HG03342 (cell line): ENCODE measurements around the gene MDN1.
"Not testable (repeated sequence)": the region's sequence is repeated elsewhere in the genome, so short reads cannot be mapped to it uniquely, and the experiment has no call there.

ENCODE experiments used
- ATAC-seq: cut with Tn5 transposase; IDR thresholded peaks from one replicate; pipeline ENCODE4 v1.9.1; 2021; ENCODE audit warnings: mild to moderate bottlenecking, moderate library complexity; ENCODE audit not compliant: unreplicated experiment

MDN1 gene

GRCh38 chr6:89817481-89817880 is 2.1 kb downstream of the MDN1 start:
- no peak for ATAC-seq

- ATAC-seq, result not testable (repeated sequence)
Measured at GRCh38 chr6:89813422-89813821, 6.2 kb downstream of the MDN1 start.

GRCh38 chr6:89807581-89807980 is 12.0 kb downstream of the MDN1 start:
- ATAC-seq, result no peak

GRCh38 chr6:89805814-89806371 is 13.7 kb downstream of the MDN1 start:
- no peak for ATAC-seq

DNA sequence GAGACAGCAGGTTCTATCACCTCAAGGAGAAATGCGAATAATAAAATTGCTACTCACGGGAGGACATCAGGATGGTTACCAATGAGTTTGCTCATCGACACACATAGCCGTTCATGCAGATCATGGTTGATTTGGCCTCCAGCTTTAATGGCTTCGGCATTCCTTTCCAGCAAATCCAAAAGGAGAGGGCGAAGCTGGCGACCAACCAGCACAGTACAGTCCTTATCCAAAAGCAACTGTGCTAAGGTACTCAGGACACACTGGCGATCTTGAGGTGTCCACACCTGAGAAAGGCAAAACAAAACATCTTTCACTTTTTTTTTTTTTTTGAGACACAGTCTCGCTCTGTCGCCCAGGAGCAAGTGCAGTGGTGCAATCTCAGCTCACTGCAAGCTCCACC is 16.3 kb downstream of the MDN1 start:
- no peak for ATAC-seq

DNA sequence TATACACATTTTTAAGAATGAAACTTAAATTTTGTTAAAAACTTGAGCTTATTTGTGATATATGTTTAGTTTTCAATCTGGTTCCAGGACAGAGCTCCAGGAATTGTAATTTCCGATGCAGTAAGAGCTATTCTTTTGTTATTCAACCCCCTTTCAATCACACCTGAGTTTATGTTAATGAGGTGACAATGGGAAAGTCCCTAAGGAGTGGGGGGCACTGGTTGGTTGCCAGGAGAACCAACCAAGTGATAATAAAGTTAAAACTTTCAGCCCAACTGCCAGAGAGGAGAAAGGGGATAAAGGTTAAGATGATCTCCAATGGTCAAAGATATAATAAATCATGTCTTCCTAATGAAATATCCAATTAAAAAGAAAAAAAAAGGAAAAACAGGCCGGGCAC is 19.8 kb downstream of the MDN1 start:
- no peak for ATAC-seq

DNA sequence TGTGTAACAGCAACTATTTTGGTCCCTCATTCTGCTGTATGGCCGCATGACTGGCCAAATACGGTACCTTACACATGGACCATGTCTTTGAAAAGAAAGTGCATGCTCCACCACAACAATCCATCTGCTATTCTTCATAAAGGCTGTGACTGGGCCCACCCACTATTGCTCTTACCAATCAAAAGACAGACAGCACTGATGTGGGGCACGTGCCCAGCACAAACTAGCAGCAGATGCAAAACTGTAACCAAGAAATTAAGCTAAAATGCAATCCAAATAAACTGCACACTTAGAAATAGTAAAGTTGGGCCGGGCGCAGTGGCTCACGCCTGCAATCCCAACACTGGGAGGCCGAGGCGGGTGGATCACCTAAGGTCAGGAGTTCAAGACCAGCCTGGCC is 20.5 kb downstream of the MDN1 start:
- ATAC-seq, result no peak

DNA sequence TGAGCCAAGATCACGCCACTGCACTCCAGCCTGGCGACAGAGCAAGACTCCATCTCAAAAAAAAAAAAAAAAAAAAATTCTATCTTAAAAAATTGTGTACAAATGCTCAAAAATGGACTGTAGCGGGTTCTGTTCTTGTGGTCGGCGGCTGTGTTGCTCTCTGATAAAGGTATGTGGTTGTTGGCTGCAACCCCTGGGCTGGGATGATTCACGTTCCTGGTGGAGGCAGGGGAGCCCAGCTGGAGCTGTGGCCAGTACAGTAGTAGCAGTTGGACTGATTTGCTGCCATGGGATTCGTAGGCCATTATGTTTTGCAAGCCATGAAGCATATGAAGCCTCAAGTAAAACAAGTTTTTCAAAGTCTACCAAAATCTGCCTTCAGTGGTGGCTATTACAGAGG is 22.3 kb downstream of the MDN1 start:
- no peak for ATAC-seq

GRCh38 chr6:89794324-89794723 is 25.3 kb downstream of the MDN1 start:
- ATAC-seq, result no peak

- ATAC-seq, result no peak
Measured at GRCh38 chr6:89793586-89793985, 26.0 kb downstream of the MDN1 start.

DNA sequence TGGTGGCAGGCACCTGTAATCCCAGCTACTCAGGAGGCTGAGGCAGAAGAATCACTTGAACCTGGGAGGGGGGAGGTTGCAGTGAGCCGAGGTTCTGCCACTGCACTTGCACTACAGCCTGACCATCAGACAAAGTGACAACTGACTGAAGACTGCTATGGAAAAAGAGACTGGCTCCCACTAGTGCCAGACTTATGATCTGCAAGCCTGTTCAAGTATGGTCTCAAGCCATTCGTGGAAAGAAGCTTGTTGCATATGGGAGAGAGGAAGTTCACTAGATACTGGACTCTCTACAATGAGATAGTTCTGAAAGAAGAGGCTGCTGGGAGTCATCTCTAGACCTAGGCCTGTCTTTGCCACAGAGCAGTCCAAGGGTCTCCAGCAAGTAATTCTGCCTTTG is 26.7 kb downstream of the MDN1 start:
- ATAC-seq, result peak; percentile 86

DNA sequence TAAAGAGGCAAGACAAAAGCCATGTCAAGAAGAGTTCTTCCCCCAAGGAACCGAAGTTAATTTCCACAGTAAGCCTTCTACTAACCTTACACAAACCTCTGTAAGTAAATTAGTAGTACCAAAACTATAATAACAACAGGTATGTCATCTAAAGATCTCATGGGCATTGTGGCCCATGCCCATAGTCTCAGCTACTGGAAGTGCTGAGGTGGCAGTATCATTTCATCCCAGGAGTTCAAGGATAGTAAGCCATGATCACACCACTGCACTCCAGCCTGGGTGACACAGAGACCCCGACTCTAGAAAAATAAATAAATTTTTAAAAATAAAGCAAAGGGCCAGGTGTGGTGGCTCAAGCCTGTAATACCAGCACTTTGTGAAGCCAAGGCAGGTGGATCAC is 29.2 kb downstream of the MDN1 start:
- ATAC-seq, result no peak

DNA sequence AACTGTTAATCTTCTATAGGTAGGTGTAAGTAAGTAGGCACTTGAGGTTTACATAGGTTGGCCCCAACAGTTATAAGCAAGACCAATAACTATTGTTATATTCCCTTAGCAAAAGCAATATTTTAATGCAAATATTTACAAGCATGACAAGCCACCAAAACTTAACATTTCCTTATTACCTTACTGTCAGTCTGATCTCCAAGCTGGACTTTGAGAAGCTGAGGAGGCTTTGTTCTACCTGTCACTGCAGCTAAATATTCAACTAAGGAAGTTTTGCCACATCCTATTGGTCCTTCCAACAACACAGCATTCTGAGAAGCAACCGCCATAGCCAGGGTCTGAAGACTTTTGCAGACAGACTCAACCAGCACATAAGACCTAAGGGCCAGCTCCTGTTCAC is 29.6 kb downstream of the MDN1 start:
- ATAC-seq, result no peak

DNA sequence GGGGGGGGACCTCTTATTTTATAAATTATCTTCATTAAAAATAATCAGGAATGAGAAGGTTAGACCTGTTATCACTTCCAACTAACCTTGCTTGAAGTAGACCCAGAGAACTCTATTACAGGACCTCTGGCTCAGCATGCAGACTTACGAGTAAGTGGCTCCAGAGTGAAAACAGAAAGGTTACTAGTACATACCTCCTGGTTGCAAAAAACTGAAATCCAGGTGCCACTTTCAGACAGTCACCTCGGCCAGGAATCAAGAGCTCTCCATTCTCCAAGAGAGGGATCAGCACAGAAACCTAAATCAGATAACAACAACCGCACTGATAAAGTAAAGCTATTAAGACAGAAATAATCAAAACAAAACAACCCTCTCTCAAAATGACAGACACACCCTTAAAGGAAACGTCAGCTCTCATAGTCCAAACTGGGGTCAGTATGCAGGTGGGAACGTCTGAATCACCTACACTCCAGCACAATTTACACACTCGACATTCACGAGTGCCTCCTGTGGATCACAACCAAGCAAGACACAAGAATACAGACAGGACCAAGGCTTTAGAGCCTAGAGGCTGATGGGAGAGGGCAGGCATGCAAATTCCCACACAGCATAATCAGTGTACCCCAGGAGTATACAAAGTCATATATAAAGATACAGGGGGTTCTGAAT is 31.8 kb downstream of the MDN1 start:
- no peak for ATAC-seq

GRCh38 chr6:89786970-89787369 is 32.6 kb downstream of the MDN1 start:
- no peak for ATAC-seq

DNA sequence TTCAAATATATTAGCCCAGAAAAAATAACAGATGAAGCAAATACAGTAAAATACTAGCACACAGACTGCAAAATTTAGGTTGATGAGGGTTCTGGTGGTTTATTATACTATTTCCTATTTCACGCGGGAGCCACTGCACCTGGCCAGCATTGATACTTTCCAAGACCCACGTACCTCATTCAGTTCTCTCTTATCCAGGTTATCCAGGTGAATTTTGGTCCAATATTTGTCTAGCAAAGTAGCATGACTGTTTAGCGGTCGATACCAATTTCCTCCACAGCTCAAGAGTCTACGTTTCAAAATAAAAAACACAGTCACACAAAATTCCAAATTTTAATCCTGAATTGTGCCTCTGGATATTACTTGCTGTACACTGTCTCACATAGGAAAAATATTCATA is 34.8 kb downstream of the MDN1 start:
- no peak for ATAC-seq

GRCh38 chr6:89783293-89783692 is 36.3 kb downstream of the MDN1 start:
- not testable (repeated sequence) for ATAC-seq

- no peak for ATAC-seq
Measured at GRCh38 chr6:89782222-89782621, 37.4 kb downstream of the MDN1 start.

- ATAC-seq, result no peak
Measured at GRCh38 chr6:89781070-89782034, 38.2 kb downstream of the MDN1 start.

GRCh38 chr6:89777455-89777854 is 42.1 kb downstream of the MDN1 start:
- ATAC-seq, result no peak

DNA sequence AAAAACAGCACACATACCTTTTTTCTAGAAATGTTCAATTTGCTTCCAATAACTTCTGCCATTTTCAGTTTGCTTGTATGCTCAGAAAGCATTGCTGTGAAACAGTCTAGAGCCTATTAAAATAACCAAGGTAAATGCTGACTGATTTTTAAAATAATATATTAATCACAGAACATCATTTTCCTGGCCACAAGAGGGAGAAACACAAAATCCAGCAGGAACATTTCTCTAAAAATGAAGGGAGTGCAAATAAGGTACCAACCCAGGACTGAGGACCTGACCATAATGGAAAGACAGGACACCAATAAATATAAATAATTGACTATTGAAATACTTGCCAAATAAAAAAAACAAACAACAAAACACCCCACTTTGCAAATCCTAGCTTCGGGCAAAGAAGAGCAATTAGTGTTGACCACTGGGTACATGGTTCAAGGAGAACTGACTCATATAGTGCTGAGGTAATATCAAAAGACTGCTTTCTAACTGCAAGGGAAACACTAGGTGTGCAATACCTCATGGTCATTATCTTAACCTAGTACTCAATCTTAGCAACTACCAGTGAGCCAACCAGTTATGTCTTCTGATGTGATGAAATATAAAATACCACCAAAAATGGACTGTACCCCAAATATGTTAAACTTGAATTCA is 42.9 kb downstream of the MDN1 start:
- no peak for ATAC-seq
